Natural killer cell (primary cell): ENCODE results near the gene UNCX. TPM values are rescaled to one million over a fixed set of nuclear protein-coding genes. Genes with fewer than 3 reads are reported as not detected.

Experiments
- ATAC-seq, 3 donors: fragments of 150-1000 bp in 2 of 3; fragments of 200-7000 bp in 1 of 3; cut with Tn5 transposase; 1 replicate in 1 of 3; 2 replicates in 2 of 3; pipeline ENCODE4 v1.10.0; 2021; ENCODE audit warnings: mild to moderate bottlenecking in 2 of 3, moderate library complexity in 2 of 3
- DNase-seq, 2 donors: peaks; one replicate each; pipeline versions ENCODE4 v3.0.0 to v3.0.0-alpha.2; 2013 to 2021; ENCODE audit warnings: mixed read lengths in 1 of 2
- H3K27ac ChIP-seq: one replicate; pipeline ENCODE4 v1.5.1; 2013; ENCODE audit warnings: mild to moderate bottlenecking, low read length
- H3K27me3 ChIP-seq: one replicate; pipeline ENCODE4 v1.6.1; 2013; ENCODE audit warnings: low read length; ENCODE audit not compliant: control insufficient read depth, insufficient read depth
- H3K36me3 ChIP-seq: one replicate; pipeline ENCODE4 v1.6.1; 2013; ENCODE audit warnings: low read length; ENCODE audit not compliant: control insufficient read depth, insufficient read depth
- H3K4me1 ChIP-seq: one replicate; pipeline ENCODE4 v1.6.1; 2013; ENCODE audit warnings: low read length; ENCODE audit not compliant: control insufficient read depth, insufficient read depth
- H3K4me3 ChIP-seq: one replicate; pipeline ENCODE4 v1.5.1; 2013; ENCODE audit warnings: low read length
- H3K9me3 ChIP-seq: one replicate; pipeline ENCODE4 v1.6.1; 2013; ENCODE audit warnings: low read length; ENCODE audit not compliant: control insufficient read depth, insufficient read depth
- H3K27ac Mint-ChIP-seq, 2 donors: one replicate each; pipeline ENCODE4 v1.8.0; 2022; ENCODE audit warnings: mild to moderate bottlenecking in 2 of 2, mixed read lengths in 2 of 2, moderate library complexity in 1 of 2
- H3K27me3 Mint-ChIP-seq, 2 donors: one replicate each; pipeline ENCODE4 v1.8.0; 2022; ENCODE audit warnings: low read depth in 2 of 2, mixed read lengths in 2 of 2
- H3K36me3 Mint-ChIP-seq: one replicate; pipeline ENCODE4 v1.8.0; 2022; ENCODE audit warnings: mixed read lengths
- H3K4me1 Mint-ChIP-seq, 2 donors: one replicate each; pipeline ENCODE4 v1.8.0; 2022; ENCODE audit warnings: mixed read lengths in 2 of 2
- H3K4me3 Mint-ChIP-seq: one replicate; pipeline ENCODE4 v1.8.0; 2022; ENCODE audit warnings: mild to moderate bottlenecking, moderate library complexity, mixed read lengths
- H3K9me3 Mint-ChIP-seq, 2 donors: one replicate each; pipeline ENCODE4 v1.8.0; 2022; ENCODE audit warnings: mixed read lengths in 2 of 2
- CTCF ChIP-seq: fragments of 200-600 bp; IDR thresholded peaks from one replicate; pipeline ENCODE4 v1.8.0; 2022; ENCODE audit warnings: antibody characterized with exemption
- WGBS: methylation state at CpG from one replicate; pipeline ENCODE4 v1.1.7; 2013; ENCODE audit warnings: missing lambda C conversion rate; ENCODE audit not compliant: insufficient coverage; 5-methylcytosine and 5-hydroxymethylcytosine counted together
- intact Hi-C: fragments of 100-400 bp; cut with micrococcal nuclease; formaldehyde crosslinking; loops from one replicate; pipeline ENCODE4 v1.14.2; 2022
- total RNA-seq, 4 donors: library from RNA; stranded (reverse); fragments of 120-200 nt in 1 of 4; gene quantifications; one replicate each; pipeline versions ENCODE4 v1.2.3 to v1.2.4, GENCODE V29; 2013 to 2022

Gene UNCX
- total RNA-seq, 3 donors from 2014 or later (not counting 1 experiment from before 2014, with no cell fraction given): not detected

GRCh38 chr7:1268866-1269265, 36.2 kb downstream of the UNCX start:
- intact Hi-C loops: no loop called here
- no peaks in the 10 kb centered on the region for H3K36me3 Mint-ChIP-seq
- no peaks in the 10 kb centered on the region for H3K36me3 ChIP-seq
- H3K4me3 ChIP-seq: no peak overlapping the region
- no peak overlapping the region for H3K27ac Mint-ChIP-seq
- no peak overlapping the region for H3K4me3 Mint-ChIP-seq
- no peaks in the 10 kb centered on the region for H3K27me3 ChIP-seq
- ATAC-seq (no peak), DNase-seq (no peak)
- peaks cover 14 to 19% of the 10 kb centered on the region in 2 donors for H3K27me3 Mint-ChIP-seq
- no peaks in the 10 kb centered on the region for H3K4me1 ChIP-seq
- no peaks in the 10 kb centered on the region for H3K9me3 Mint-ChIP-seq
- 83% methylated on average over 11 of the region's 14 CpGs for WGBS
- no peak overlapping the region for H3K27ac ChIP-seq
- no peaks in the 10 kb centered on the region for H3K4me1 Mint-ChIP-seq
- TF ChIP-seq CTCF: no peak
- peaks cover 3% of the 10 kb centered on the region for H3K9me3 ChIP-seq

GRCh38 chr7:1269336-1269890, 36.7 kb downstream of the UNCX start:
- no peak overlapping the region for H3K4me3 ChIP-seq
- Mint-ChIP-seq H3K36me3 (no peaks in the 10 kb centered on the region), H3K27me3 (peaks cover 14 to 19% of the 10 kb centered on the region in 2 donors), H3K4me1 (no peaks in the 10 kb centered on the region), H3K27ac (no peak overlapping the region), H3K9me3 (no peaks in the 10 kb centered on the region), H3K4me3 (no peak overlapping the region)
- no peak for ATAC-seq
- no peaks in the 10 kb centered on the region for H3K4me1 ChIP-seq
- no peaks in the 10 kb centered on the region for H3K27me3 ChIP-seq
- no peak overlapping the region for H3K27ac ChIP-seq
- 75% methylated on average over 29 of the region's 29 CpGs for WGBS
- intact Hi-C loops: no loop called here
- no peak for DNase-seq
- no peaks in the 10 kb centered on the region for H3K36me3 ChIP-seq
- TF ChIP-seq CTCF: no peak
- peaks cover 3% of the 10 kb centered on the region for H3K9me3 ChIP-seq

- Histone ChIP-seq H3K36me3 (no peaks in the 10 kb centered on the region), H3K27me3 (no peaks in the 10 kb centered on the region), H3K4me3 (no peak overlapping the region), H3K4me1 (no peaks in the 10 kb centered on the region), H3K9me3 (peaks cover 3% of the 10 kb centered on the region), H3K27ac (no peak overlapping the region)
- no peak overlapping the region for H3K4me3 Mint-ChIP-seq
- H3K36me3 Mint-ChIP-seq: no peaks in the 10 kb centered on the region
- no peak for DNase-seq
- intact Hi-C loops: no loop called here
- no peak overlapping the region for H3K27ac Mint-ChIP-seq
- H3K9me3 Mint-ChIP-seq: no peaks in the 10 kb centered on the region
- peaks cover 7 to 12% of the 10 kb centered on the region in 2 donors for H3K27me3 Mint-ChIP-seq
- no peak for ATAC-seq
- H3K4me1 Mint-ChIP-seq: no peaks in the 10 kb centered on the region
- WGBS: 83% methylated on average over 12 of the region's 12 CpGs
- no peak for TF ChIP-seq CTCF
These were observed 37.5 kb downstream of the UNCX start for GRCh38 chr7:1270181-1270580.

GRCh38 chr7:1271046-1271445, 38.4 kb downstream of the UNCX start:
- Histone ChIP-seq H3K4me3 (no peak overlapping the region), H3K36me3 (no peaks in the 10 kb centered on the region), H3K27ac (no peak overlapping the region), H3K4me1 (no peaks in the 10 kb centered on the region), H3K27me3 (no peaks in the 10 kb centered on the region), H3K9me3 (peaks cover 3% of the 10 kb centered on the region)
- no peak overlapping the region for H3K4me3 Mint-ChIP-seq
- TF ChIP-seq CTCF: no peak
- intact Hi-C loops: no loop called here
- DNase-seq (no peak), ATAC-seq (no peak)
- 93% methylated on average over 14 of the region's 14 CpGs for WGBS
- H3K27me3 Mint-ChIP-seq: peaks cover 0 to 5% of the 10 kb centered on the region in 2 donors
- H3K27ac Mint-ChIP-seq: no peak overlapping the region
- H3K9me3 Mint-ChIP-seq: no peaks in the 10 kb centered on the region
- H3K4me1 Mint-ChIP-seq: no peaks in the 10 kb centered on the region
- no peaks in the 10 kb centered on the region for H3K36me3 Mint-ChIP-seq
